Inferior parietal cortex (tissue), 1 donor: Measurements from ENCODE around the gene PSMB7.
"Not testable (repeated sequence)": the region's sequence is repeated elsewhere in the genome, so short reads cannot be mapped to it uniquely, and the experiment has no call there.

ENCODE experiments used
- DNase-seq: peaks from one replicate; pipeline ENCODE4 v3.0.0-alpha.2; 2016; ENCODE audit errors: extremely low spot score

Gene PSMB7

DNA sequence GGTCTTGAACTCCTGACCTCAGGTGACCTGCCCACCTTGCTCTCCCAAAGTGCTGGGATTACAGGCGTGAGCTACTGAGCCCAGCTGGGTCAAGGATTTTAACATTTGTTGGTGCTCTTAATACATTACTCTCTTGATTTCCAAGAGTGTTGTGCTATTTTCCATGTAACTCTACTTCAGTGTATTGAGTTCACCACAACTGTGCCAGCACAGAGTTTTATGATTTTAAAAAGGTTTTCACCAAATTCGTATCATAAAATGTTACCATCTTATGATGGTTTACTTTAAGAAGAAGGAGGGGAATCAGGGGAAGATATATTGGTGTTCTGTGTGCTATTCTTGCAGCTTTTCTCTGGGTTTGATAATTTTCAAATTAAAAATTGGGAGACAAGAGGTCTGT is 28.4 kb upstream of the PSMB7 start:
- DNase-seq: no peak

- no peak for DNase-seq
Measured at GRCh38 chr9:124442826-124443225, 27.6 kb upstream of the PSMB7 start.

- no peak for DNase-seq
Measured at GRCh38 chr9:124442379-124442778, 27.1 kb upstream of the PSMB7 start.

GRCh38 chr9:124441291-124441690 is 26.0 kb upstream of the PSMB7 start:
- no peak for DNase-seq

DNA sequence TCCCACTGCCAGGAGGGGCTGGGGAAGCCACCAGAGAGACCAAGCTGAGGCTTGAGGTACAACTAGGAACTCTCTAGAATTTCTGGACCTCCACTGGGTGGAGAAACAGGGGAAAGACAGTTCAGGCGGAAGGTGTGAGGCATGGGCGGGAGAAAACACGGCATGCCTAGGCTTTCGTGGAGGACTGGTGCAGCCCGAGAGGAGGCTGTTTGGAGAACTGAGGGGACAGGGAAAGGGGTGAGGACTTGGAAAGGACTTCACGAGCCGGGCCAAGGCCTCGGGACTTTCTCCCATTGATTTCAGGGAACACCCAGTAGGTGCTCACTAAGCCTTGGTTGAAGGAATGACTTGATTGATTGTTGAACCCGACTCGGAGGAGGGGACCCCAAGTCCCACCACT is 25.5 kb upstream of the PSMB7 start:
- no peak for DNase-seq

DNA sequence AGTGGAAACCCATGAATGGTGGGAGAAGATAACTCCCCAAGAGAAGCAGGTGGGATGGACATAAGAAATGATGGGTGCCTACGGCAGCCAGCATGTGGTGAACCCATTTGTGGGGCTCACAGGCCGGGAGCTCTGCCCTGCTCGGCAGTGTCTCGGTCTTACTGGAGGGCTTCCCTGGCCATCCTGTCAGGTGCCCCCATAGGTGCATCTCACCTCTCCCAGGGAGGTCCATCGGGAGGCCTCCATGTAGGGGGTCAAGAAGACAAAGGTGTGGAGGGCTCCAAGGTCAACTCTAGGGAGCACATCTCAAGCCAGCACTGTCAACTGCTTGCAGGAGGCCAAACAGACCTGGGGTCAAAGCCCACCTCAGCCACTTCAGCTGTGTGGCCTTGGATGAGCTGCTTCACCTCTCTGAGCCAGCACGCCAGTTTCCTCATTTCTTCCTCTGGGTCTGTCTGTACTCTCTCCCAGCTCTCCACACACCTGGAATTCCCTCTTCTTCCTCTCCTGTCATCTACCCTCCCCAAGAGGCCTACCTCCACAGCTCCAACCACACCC is 24.5 kb upstream of the PSMB7 start:
- DNase-seq: no peak

DNA sequence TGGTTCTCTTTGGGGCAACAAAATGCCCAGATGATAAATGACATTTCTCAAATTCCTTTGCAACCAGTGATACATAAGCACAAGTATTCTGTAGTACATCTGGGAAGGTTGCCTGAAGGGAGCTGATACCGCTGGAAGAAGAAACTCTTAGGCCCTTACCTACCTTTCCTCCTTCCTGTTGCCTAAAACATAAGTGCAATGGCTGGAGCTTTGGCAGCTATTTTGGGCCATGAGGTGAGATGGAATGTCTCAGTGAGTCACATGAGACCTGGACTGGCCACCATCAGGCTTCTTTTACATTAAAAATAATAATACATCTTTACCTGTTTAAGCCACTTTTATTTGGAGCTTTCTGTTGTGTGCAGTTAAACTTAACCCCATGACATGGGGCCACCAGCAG is 23.8 kb upstream of the PSMB7 start:
- no peak for DNase-seq

DNA sequence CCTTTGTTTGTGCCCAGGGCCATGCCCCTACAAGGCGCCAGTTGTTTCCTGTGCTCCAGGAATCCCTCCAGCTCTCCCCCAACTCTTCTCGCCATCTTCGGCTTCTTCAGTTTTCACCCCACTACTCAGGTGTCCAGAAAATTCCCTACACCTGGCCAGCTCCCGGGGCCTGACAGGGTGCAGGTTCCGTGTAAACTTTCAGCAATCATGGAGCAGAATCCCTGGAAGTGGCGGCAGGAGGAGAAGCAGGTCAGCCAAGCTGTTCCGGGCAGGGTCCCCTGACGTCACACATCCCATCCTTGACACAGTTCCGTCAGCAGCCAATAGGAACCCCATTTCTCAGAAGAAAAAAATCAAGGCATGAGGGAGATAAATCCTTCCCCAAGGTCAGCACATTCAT is 22.8 kb upstream of the PSMB7 start:
- DNase-seq: no peak

- DNase-seq: no peak
Measured at GRCh38 chr9:124437086-124437485, 21.8 kb upstream of the PSMB7 start.

DNA sequence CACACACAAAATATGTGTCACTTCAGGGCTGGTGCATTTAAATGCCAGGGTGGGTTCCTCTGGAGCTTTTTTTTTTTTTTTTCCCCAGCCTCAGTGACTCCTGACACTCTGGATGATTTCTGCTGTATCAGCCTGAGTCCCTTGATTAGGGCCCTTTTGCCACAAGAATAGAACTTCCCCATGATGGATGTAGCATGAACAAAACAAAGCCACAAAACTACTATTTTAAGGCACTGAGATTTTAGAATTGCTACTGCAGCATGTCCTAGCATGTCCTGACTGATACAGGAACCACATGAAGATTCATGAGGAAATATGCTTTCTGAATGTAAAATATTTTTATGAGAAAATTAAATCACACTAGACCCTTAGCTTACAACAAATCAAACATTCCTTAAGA is 21.1 kb upstream of the PSMB7 start:
- no peak for DNase-seq

DNA sequence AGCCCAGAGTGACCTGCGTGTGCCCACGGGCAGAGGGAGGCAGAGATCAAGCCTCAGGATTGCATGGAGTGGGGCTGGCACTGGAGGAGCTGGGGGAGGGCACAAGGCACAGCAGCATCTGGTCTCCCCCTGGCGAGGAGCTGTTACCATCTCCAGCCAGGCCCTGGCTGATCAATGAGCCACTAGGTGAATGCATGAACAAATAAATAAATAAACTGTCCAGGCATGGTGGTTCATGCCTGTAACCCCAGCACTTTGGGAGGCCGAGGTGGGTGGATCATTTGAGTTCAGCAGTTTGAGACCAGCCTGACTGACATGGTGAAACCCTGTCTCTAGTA is 14.3 kb upstream of the PSMB7 start:
- no peak for DNase-seq

- DNase-seq: no peak
Measured at GRCh38 chr9:124428751-124429529, 13.7 kb upstream of the PSMB7 start.

GRCh38 chr9:124427281-124427680 is 12.0 kb upstream of the PSMB7 start:
- DNase-seq: no peak

- DNase-seq: no peak
Measured at GRCh38 chr9:124426361-124426760, 11.1 kb upstream of the PSMB7 start.

- DNase-seq: not testable (repeated sequence)
Measured at GRCh38 chr9:124425733-124426132, 10.5 kb upstream of the PSMB7 start.

- DNase-seq: no peak
Measured at GRCh38 chr9:124423591-124423990, 8.3 kb upstream of the PSMB7 start.

DNA sequence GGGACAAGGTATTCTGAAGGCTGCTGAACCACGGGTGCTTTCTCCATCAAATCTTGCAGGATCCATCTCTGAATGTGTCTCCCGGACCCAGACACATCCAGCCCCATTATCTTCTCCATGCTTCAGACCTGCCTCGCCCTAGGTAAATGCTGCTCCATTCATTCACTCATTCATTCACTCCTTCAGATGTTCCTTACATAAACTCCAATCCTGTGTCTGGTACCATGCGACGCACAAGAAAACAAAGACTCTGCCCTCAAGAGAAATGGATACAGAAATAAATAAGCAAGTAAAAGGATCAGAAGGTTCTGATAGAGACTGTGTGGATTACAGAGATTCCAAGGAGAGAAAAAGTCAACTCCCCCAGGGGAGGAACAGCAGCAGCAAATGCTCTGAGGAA is 7.9 kb upstream of the PSMB7 start:
- DNase-seq: no peak

DNA sequence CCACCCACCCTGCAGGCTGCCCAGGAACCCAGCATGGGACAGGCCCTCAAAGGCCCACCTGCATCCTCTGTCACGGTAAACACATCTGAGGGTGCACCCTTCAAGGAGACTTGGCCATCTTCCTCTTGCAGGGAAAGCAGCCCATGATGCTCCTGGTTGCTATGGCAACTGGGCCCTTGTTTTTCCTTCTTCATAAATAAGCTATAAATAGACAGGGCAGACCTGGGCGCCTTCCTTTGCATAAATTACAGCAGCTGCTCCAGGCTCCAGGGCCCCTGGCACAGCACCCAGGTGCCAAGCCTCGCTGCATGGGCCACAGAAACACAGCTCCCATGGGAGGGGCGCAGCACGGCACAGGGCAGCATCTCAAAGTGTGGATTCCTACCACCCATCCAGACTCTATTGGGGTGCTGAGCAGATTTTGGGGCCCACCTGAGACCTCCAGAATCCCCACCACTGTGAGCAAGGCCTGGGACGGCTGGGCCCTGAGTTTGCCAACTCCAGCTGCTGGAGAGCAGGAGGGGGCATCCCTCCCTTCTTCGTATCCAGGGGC is 5.8 kb upstream of the PSMB7 start:
- no peak for DNase-seq

DNA sequence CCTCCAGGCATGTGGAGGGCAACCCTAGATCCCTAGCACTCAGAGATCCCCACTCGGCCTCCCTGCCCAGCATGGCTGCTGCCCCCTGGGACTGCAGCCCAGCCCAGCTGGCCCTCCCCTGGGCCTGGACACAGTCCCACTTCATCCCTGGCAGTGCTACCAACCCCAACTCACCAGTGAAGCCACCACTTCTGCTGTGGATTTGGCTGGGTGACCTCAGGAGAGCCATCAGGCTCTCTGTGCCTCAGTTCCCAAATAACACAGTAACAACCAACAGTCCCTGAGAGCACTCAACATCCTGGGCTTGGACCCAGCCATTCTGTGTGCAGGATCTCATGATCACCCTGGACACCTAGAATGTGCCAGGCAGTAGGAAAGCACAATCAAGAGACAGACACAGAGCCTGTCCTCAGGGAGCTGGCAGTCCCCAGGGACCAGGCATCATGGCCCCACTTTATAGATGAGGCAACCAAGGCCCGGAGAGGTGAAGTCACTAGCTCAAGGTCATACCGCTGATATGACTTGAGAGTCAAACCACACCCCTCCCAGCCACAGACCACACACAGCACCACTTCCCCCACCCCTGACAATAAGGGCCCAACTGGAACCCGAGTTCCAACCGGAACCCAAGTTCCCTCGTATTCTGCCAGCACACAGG is 4.7 kb upstream of the PSMB7 start:
- no peak for DNase-seq

GRCh38 chr9:124415852-124416484 is 726 bp upstream of the PSMB7 start:
- DNase-seq: no peak

DNA sequence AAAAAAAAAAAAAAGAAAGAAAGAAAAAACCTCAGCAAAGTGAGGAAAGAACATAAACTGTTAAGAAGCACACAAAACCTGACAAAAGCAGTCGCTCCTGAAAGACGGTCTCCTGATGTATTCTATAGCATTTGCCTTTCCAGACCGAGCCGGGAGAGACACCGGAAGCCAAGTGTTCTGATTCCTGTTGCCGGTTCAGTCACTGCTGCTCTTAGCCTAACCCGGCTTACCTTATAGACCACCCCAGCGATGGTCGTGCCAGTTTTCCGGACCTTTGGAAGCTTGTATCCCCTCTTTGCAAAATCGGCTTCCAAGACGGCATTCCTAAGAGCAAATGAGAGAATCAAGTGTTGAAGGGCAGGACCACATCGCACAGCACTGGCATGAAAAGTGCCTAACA is 630 bp downstream of the PSMB7 start:
- no peak for DNase-seq

- DNase-seq: no peak
Measured at GRCh38 chr9:124412228-124412575, 3.0 kb downstream of the PSMB7 start.
